Cerebellar cortex (tissue), 1 donor: ENCODE data around the gene FLT1.

Experiments
- DNase-seq: peaks from one replicate; pipeline ENCODE4 v3.0.0-alpha.2; 2015; ENCODE audit warnings: low spot score

FLT1 gene

DNA sequence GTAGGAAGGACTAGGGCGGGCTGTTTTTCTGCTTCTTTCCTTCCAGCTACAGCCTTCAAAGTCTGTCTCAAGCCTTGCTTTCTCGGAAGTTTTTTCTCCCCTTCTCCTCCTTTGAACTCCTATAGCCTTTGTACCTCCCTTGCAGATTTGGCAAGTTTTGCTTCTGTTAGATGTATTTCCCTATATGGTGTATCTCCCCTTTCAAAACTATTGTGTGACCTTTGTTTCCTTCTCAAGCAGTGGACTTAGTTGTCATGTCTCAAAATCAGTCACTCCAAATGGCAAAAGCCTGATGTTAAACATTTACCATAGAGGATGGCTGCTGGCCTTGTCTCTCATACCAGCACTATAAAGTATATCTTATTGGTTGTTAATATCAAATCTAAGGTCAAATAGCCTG is 152.7 kb downstream of the FLT1 start:
- no peak for DNase-seq

DNA sequence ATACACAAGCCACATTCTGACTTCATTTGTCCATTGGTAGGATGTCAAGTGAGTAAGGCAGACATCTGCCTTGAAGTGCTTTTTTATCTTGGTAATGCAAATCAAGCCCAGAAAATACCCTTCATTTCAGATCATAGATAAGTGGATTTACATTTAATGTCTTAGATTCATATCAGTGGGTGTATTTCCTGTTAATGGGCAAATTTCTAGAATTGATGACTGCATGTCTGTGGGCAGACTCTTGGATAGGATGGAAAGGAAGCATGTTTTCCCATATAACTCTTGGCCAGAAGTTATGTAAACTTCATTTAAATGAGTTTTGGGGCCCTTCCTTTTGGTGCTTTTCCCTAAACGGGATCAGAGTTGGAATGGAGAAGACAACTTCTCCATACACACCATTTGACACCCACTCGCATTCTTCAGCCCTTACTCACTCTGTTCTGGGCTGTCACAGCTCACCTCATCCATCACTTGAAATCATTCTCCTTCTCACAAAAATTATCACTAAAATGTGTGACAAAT is 154.6 kb downstream of the FLT1 start:
- no peak for DNase-seq

DNA sequence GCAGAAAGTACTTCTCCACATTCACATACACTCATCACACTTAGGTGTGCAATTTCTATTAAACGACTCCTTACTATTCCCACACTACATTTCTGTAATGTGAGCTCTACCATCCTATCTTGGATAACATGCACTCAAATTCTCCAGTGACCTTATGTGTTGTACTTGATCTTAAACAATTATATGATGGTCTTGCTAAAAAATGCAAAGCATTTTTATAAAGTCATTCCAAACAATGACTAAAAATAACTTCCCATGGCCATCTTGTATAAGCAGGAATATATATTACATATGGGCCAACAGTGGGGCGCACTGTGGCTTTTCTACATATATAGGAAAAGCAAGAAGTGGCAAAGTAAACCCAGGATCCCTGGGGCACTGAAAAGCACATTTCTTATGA is 155.5 kb downstream of the FLT1 start:
- no peak for DNase-seq

DNA sequence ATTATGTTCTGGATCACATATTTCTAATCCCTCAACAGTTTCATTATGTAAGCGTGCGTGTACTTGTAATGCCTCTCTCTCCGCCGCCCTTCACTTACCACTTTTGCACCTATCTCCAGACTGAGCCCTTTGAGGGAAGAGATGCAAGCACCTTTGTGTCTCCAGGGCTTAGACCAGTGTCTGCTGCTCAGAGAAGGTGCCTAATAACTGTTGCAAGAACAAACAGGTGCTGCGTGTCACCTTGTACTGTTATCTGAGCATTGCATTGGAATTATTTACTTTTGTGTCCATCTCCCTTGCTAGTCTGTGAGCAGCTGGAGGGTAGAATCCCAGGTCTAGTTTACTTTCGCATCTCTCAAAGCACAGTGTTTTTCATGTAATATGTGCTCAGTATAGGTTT is 156.2 kb downstream of the FLT1 start:
- DNase-seq = no peak

DNA sequence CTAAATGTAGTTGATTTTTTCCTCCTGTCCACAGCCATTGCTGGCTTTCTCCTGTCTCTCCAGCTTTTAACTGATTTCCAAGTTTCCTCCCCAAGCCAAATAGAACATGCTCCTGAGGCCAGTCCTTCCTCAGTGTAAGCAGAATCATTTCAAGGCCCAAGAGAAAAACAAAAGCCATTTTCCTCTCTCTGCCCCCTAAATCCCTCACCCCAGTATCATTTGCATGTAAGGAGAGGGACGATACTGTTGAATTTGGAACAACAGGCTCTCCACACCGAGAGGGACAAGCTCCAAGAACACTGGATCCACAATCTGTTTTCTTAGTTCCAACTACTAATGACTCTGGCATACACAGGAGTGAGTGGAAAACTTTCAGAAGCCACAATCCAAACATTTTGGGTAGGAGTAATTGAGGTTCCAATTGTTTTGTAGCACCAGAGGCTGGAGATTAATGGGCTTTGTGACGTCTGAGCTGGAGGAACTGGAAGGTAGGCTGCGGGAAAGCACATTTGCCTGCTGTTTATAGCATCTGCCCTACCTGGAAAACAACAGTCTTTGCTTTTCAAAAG is 156.8 kb downstream of the FLT1 start:
- DNase-seq = peak; percentile 10

DNA sequence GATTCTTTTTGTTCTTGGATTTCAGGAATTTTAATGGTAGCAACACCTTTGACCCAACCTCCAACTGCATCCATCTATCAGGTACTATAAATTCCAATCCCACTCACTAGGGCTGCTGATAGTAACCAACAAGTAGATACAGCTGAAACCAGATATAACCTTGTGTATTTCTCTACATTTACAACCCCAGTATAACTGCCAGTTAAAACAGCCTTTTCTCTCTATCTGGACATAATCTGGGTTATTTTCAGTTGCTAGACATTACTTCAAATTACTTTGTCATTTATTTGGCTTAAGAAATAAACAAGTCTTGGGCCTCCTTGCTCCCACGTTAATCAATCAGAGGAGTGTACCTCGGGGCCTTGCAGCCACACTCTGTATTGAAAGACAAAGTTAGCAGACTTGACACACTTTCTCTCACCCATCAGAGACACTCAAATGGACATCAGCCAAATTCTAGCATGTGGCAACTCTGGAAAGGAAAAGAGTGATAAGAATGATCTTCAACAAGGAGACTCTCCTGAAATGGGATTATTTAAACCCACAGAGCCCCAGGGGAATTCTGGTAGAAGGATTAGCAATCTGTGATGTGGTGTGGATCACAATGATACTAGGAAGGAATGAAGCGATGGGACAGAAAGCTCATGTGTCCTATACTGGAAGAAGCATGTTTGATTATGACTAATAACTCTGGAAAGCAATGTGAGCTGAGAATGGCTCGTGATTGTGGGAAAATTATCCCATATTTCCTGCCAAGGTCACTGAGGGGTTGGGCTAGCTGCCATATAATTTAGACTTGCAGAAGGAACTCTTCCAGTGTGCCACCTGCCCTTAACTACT is 157.5 kb downstream of the FLT1 start:
- DNase-seq = peak; percentile 4

DNA sequence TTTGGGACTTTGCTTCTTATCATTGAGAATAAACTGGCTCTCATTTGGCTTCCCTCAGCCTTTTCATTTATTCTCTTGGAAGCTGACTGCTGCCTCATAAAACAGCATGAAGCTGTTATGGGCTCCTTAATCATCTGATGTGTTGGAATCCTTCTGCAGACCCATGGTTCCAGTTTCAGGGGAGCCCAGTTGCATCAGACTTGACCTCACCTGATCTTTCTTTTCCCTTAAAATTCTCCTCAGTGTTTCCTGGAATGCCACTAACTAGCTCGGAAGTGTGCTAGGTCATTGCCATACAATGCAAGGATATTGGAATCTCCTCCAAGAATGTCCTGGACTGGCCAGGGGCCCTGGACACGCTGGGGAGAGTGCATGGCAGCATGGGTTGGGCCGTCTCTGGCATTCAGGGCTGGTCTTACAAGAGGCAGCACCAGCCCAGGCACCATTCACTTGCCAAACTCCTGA is 158.7 kb downstream of the FLT1 start:
- DNase-seq = no peak

DNA sequence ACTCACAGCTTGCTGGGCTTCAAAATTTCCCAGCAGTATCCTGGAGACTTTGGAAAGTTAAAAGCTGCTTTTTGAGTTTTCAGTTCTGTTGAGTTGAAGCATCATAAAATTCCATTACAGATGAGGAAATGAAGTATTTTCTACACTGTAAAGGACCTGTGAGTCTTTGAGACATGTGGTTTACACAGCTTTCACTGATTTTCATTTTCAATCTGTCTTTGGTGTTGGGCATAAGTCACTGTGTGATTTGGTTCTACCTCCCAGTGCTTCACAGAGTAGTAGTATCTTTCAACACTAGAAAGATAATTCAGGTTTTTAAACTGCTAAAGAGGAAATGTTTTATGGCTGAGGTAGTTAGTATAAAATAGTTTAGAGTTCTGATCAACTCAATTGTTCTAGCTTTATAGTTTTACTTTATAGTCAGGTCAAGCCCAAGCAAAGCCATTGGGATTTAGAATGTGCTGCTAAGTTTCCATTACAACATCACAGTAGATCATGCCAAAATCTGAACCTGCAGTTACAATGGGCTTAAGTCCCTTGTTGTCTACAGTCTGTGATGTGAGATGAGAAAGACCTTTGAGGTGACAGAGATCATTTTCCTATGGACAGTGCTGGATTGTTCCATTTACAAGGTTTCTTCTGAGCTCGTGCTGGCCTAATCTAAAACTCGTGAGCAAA is 161.6 kb downstream of the FLT1 start:
- no peak for DNase-seq

DNA sequence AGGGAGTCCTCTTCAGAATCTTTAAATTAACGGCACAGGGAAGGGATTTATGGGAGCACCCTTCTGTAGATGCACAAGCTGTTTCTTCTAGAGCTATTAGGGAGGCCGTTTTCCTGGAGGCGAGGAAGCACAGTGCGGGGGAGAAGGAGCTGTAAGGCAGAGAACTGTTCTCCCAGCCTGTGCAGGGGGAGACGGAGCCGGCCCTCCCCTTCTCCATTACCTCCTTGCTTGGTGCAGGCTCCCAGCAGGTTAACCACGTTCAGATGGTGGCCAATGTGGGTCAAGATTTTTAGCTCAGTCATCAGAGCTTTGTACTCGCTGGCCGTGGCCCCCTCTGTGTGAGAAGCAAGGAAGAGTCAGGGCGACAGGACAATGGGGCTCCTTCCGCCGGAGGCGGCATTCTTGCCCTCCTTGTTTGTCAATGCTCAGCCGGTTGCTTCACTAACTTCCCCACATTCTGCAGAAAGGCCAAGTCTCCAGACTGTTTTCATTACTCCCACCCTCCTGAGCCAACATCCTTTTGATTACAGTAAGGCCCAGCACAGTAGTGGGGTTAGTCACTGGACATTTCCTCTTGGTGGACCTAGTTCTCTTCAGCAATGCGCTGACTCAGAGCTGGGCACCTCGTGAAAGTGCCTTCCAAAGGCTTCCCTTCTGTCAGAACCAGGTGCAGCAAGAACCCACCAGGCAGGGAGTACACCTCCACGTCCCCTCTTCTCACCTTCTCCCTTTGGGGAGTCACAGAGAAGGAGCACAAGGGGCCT is 165.4 kb downstream of the FLT1 start:
- no peak for DNase-seq

DNA sequence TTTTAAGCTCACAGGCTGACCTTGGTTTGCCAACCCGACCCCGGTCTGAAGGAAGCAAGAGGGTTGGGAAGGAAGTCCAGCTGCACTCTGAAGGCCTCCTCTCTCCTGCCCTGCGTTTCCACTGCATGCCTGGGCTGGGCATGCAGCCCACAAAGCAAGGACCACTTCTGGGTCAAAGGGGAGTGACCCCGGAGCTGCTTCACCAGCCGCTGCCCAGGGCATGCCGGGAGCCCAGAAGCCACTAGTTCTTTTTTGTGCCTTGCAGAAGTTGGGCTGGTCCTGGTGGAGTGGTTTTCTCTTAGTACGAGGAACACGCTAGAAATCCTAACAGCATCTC is 166.7 kb downstream of the FLT1 start:
- no peak for DNase-seq

DNA sequence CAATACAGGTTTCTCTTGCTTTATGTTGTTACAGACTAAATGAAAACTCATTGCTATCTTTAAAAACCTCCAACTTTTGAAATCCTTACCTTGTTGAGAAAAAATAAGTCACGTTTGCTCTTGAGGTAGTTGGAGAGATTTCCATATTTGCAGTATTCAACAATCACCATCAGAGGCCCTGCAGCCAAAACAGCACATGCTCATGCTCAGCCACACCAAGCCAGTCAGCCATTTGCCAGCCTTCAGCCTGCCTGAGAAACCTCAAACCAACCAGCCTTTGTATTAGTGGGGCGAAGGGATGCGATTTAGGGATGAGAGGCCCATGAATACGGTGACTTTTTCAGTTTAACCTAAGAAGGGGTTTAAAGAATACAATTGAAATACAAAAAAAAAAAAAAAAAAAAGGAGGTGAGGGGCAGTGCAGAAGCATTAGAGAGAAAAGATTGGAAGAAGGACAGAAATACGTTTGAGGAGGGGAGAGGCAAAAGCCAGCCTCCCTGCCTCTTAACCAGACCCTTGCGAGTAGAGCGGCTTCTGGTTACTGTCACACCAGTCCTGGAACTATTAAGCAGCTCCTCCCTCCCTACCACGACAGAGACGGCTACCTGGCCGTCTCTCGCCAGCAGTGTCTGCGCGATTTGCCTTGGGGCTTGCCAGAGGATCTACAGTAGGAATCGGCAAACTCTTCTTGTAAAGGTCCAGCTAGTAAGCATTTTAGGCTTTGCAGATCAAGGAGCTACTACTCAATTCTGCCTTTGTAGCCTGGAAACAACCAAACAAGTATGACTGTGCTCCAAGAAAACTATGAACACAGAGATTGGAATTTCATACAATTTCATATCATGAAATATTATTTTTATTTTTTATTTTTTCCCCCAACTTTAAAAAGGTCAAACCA is 167.3 kb downstream of the FLT1 start:
- DNase-seq = no peak

DNA sequence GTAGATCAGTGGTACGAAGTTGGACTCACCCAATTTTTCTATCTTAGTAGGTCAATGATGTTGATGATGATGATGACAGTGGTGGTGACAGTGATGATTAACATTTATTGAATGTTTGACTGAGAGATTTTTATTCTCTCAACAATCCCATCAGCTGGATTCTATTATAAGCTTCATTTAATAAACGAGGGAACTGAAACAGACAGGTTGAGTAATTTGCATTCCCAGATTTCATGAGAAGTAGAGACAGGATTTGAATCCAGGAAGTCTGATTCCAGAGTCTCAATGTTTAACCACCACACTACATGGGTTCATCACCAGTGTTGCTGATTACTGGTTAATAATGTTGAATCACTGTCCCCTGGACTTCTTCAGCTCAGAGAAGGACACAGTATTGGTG is 168.9 kb downstream of the FLT1 start:
- no peak for DNase-seq

DNA sequence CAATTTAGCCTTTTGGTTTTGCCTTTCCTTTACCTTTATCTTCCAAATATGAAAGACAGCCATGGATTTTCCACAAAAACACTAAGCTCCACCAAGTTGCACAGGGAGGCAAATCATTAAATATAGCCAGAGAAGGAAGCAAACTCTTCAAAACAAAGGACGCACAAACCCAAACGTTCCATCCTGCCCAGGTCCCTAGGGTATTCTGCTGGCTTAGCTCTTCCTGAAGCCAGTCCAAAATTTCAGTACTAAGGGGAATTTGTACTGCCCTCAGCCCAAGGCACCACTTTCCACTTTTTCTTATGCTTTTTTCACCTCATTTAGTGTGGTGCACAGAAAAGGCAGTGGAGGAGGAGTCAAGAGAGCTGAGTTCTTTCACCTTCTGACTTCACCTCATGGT is 169.9 kb downstream of the FLT1 start:
- DNase-seq = no peak

DNA sequence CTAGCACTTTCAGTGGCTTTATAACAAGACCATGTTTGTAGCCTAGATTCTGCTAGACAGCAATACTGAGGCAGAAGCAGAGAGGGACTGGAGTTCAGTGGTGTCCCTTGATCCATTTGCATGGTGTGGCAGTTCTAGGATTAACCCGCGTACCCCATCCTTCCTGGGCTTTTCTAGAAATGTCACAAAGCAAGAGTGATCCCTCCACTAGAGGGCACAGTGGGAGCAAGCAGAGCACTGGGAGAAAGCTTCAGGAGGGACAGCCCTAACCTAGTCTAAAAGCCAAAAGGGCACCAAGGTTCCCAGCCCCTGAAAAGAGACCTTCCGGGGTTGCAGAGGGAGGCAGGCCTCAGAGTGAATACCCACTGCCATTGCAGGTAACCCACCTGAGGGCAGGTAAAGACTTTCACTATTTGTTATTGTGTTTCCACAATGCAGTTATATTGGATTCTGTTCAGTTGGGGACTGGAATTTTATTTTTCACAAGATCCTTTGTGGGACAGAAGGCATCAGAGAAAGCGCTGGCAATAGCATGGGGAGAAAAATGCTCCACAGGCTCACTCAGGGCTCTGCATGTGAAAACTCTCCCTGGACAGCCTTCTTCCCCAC is 170.6 kb downstream of the FLT1 start:
- DNase-seq = peak; percentile 72

DNA sequence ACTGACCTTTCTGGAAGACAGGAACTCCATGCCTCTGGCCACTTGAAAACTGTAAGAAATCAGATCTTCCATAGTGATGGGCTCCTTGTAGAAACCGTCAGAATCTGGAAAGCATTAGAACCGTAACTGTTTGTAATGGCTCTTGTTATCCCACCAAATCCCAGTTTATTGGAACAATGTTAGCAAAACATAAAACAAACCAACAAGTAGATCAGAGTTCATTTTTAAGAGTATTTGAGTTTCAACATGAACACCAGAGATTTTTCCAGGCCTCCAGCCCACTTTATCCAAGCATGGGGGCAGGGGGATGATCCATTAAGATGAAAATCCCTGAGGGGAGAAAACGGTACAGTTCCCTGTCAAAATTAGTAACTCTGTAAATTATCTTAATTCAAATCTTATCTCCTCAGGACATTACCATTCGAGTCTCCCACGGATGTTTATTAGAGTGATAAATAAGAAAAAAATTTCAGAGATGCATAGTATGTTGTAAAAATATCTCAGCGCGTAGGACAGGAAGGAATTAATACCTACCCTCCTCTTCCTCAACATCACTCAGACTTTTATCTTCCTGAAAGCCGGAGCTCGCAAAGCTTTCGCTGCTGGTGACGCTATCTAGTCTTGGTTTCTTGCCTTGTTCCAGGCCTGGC is 172.5 kb downstream of the FLT1 start:
- no peak for DNase-seq

DNA sequence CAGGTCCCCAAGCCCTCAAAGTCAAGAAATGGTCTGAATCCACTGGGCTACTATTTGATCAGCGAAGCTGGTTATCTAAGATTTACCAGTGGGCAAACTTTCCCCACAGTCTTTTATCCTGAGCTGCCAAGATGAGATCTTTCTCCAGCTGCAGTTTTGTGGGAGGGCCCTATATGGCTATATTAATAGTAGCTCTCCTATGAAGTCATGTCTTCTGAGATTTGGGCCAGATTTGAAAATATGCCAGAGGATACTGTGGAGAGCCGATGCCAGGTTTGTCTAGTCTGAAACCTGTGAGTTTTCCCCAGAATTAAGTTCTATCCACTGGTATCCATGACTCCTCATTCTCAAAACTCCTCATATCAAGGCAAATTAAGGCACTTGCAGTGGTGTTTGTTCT is 173.2 kb downstream of the FLT1 start:
- DNase-seq = no peak

DNA sequence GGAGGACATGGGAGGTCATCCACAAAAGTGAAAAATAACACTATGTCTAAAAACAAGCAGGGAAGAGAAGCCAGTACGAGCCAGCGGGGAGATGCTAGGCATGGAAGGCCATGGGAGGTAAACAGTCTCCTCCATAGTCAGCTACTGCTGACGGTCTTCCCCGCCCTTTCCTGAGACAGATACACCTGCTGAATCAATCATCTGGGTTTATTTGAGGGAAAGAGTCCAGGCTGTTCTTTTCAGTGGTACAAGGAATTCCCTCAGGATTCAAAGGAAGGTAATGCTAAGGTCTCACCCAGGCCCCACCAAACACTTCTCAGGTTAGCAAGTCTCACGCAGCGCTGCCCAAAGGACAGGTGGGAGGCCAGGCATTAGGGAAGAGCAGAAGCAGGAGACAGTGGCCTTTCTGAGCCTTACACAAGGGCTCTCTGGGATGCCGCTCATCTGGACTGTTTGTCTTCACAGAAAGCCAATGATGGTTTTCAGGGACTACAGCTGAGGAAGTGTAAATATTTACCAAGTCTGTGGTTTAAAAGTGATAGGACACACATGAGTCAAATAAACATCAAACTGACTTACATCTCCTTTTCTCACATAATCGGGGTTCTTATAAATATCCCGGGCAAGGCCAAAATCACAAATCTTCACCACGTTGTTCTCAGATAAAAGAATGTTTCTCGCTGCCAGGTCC is 173.9 kb downstream of the FLT1 start:
- DNase-seq = no peak

DNA sequence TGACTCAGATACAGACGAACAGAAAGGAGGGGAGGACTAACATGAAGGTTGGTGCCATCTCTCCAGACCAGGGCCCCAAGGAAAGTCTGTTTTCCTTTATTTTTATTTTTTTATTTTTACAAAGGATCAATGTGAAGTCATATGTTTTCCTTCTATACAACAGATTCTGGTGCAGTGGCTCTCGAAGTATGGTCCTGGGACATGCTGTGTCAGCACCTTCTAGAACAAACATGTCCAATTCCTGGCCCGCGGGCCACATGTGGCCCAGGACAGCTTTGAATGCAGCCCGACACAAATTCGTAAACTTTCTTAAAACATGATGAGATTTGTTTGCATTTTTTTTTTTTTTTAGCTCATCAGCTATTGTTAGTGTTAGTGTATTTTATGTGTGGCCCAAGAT is 174.7 kb downstream of the FLT1 start:
- no peak for DNase-seq

DNA sequence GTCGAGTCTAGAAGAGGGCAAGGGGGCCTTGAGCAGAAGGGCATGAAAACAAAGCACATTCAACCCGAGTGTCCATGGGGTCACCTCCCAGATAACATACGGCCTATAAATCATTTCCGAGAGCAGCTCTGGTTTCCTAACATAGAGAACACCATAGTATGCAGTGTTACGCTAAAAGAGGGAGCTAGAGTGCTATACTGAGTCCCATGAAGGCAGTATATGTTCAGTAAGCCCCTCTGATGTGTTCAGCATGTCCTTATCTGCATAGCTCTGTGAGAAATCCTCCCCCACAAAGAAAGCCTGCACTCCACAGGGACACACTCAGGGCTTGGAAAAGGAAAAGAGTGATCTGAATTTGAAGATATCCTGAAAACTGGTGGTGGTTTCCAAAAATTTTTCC is 175.4 kb downstream of the FLT1 start:
- DNase-seq = no peak

DNA sequence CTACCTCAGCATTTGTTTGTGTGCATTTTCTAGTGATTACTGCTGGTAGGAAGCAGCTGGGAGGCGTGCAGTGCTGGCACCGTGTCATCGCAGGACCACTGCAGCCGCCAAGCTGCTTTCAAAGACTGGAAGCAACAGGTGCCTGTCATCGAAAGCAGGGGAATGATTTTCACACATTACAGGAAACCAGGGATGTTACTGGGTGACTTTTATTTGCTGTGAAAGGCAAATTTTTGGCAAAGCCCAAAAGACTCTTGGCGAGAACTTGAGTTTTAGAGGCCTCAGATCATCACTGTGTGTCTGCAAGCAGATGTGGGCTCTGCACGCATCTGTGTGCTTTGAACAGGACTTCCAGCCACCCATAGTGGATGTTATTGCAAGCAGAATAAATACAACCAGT is 176.4 kb downstream of the FLT1 start:
- DNase-seq = no peak
